Endothelial cell of umbilical vein (primary cell): ENCODE measurements around the gene ACVRL1. TPM values are rescaled to one million over a fixed set of nuclear protein-coding genes. Genes with fewer than 3 reads are reported as not detected.

ENCODE experiments used
- Bru-seq: library from RNA; stranded (reverse); fragments of 400-500 nt; gene quantifications from one replicate; lab custom pipeline; 2021; lab: Mats Ljungman, UMichigan
- BruChase-seq, 2 experiments: library from RNA; stranded (reverse); fragments of 400-500 nt; gene quantifications; one replicate each; lab custom pipeline; 2021; lab: Mats Ljungman, UMichigan
- BruUV-seq: library from RNA; stranded (reverse); fragments of 400-500 nt; replicated peaks from 2 replicates; lab custom pipeline; 2021; lab: Mats Ljungman, UMichigan
- CTCF ChIA-PET: fragments of 300-600, 350-600 bp; sonication (Branson Sonifier 250); formaldehyde crosslinking; loops from one replicate; lab custom pipeline; 2021; ENCODE audit warnings: antibody characterized with exemption, inconsistent platforms; lab: Charles Lee
- POLR2A ChIA-PET: fragments of 300-600, 350-600 bp; sonication (Branson Sonifier 250); formaldehyde crosslinking; loops from one replicate; lab custom pipeline; 2021; ENCODE audit warnings: antibody characterized with exemption, inconsistent platforms; lab: Charles Lee
- DNase-seq: peaks from one replicate; pipeline ENCODE4 v3.0.0-alpha.2; 2011; ENCODE audit warnings: low read depth, low spot score
- FAIRE-seq: peaks from 2 replicates; lab custom pipeline; 2011; peaks lifted over from hg19 to GRCh38; lab: Jason Lieb, UNC
- H2AFZ ChIP-seq: 2 replicates; pipeline ENCODE4 v1.6.0; 2012; ENCODE audit warnings: low read depth, low read length, control low read depth, inconsistent platforms
- H3K27ac ChIP-seq: 2 replicates; pipeline ENCODE4 v1.5.1; 2011; ENCODE audit warnings: low read depth, mild to moderate bottlenecking, control low read depth, low read length, moderate library complexity; ENCODE audit not compliant: insufficient read depth
- H3K27me3 ChIP-seq, 2 experiments: 2 replicates each; pipeline versions ENCODE4 v1.6.0 to v1.6.1; 2011; ENCODE audit warnings: low read length in 2 of 2, mixed read lengths in 1 of 2; ENCODE audit not compliant: control insufficient read depth in 2 of 2, insufficient read depth in 2 of 2
- H3K36me3 ChIP-seq, 2 experiments: 2 replicates in 1 of 2; 3 replicates in 1 of 2; pipeline ENCODE4 v1.5.1; 2011; ENCODE audit warnings: low read length in 2 of 2, mild to moderate bottlenecking in 1 of 2, moderate library complexity in 1 of 2; ENCODE audit not compliant: control insufficient read depth in 2 of 2, insufficient read depth in 2 of 2; ENCODE audit errors: extremely low read depth in 1 of 2
- H3K4me1 ChIP-seq: 3 replicates; pipeline ENCODE4 v1.5.1; 2011; ENCODE audit warnings: mild to moderate bottlenecking, low read length; ENCODE audit not compliant: control insufficient read depth, insufficient read depth; ENCODE audit errors: extremely low read depth
- H3K4me2 ChIP-seq: 2 replicates; pipeline ENCODE4 v1.6.1; 2011; ENCODE audit warnings: low read length, control low read depth, mixed read lengths; ENCODE audit not compliant: insufficient read depth
- H3K4me3 ChIP-seq, 3 experiments: fragments of 200-600 bp in 1 of 3; sonication (generic), shearing (Covaris generic) in 1 of 3; replicated peaks in 1 of 3; 2 replicates each; pipeline ENCODE4 v1.5.1; 2011 to 2016; ENCODE audit warnings: control low read depth in 3 of 3, low read length in 3 of 3, mild to moderate bottlenecking in 2 of 3, inconsistent platforms in 1 of 3, low read depth in 1 of 3, moderate library complexity in 1 of 3; ENCODE audit not compliant: insufficient read depth in 1 of 3
- H3K79me2 ChIP-seq: 2 replicates; pipeline ENCODE4 v1.6.0; 2012; ENCODE audit warnings: low read length, inconsistent platforms; ENCODE audit not compliant: control insufficient read depth, insufficient read depth
- H3K9ac ChIP-seq: replicated peaks from 2 replicates; pipeline ENCODE3; 2011; ENCODE audit warnings: low read length, control low read depth; ENCODE audit not compliant: insufficient read depth; ENCODE audit errors: extremely low read depth
- H3K9me1 ChIP-seq: replicated peaks from 3 replicates; pipeline ENCODE4 v1.6.0; 2011; ENCODE audit warnings: mild to moderate bottlenecking, low read length; ENCODE audit not compliant: control insufficient read depth, insufficient read depth; ENCODE audit errors: extremely low read depth
- H3K9me3 ChIP-seq: replicated peaks from 2 replicates; pipeline ENCODE4 v1.5.1; 2012; ENCODE audit warnings: low read length, inconsistent platforms; ENCODE audit not compliant: control insufficient read depth, insufficient read depth
- H4K20me1 ChIP-seq: replicated peaks from 2 replicates; pipeline ENCODE3; 2011; ENCODE audit warnings: mild to moderate bottlenecking, low read length; ENCODE audit not compliant: control insufficient read depth, insufficient read depth; ENCODE audit errors: extremely low read depth
- GATA2 ChIP-seq: IDR thresholded peaks from 2 replicates; pipeline ENCODE4 v1.7.0; 2011; ENCODE audit warnings: low read depth, mild to moderate bottlenecking, moderate library complexity, mixed read lengths, low read length; ENCODE audit not compliant: insufficient read length, insufficient read depth
- MYC ChIP-seq: IDR thresholded peaks from one replicate; pipeline ENCODE4 v1.6.1; 2011; ENCODE audit warnings: mild to moderate bottlenecking, low read depth, low read length
- POLR2A ChIP-seq: IDR thresholded peaks from 2 replicates; pipeline ENCODE4 v1.6.1; 2012; ENCODE audit warnings: low read depth, mild to moderate bottlenecking, control low read depth, low read length
- POLR2AphosphoS5 ChIP-seq: IDR thresholded peaks from 2 replicates; pipeline ENCODE4 v1.6.1; 2012; ENCODE audit warnings: low read depth, mild to moderate bottlenecking, control low read depth, low read length, moderate library complexity; ENCODE audit not compliant: insufficient read depth
- dilution Hi-C: fragments of 300-500 bp; cut with MboI; formaldehyde crosslinking; loops from one replicate; pipeline ENCODE4 v1.15.0; 2019; ENCODE audit warnings: low sequenced_read_pairs; ENCODE audit not compliant: extremely low pct_ligation_motif_present
- intact Hi-C: fragments of 100-400 bp; cut with micrococcal nuclease; formaldehyde crosslinking; loops from one replicate; pipeline ENCODE4 v1.10.0; 2022
- long read RNA-seq: library from polyadenylated mRNA; stranded (forward); transcript quantifications from one replicate; pipeline ENCODE4 v2.0.0, GENCODE V29; 2021
- polyA minus RNA-seq, 3 experiments: library from RNA; depleted of rRNA, polyadenylated mRNA; stranded (reverse); fragments of >200 nt; gene quantifications; 1 replicate in 1 of 3; 2 replicates in 2 of 3; pipeline ENCODE4 v1.2.3, GENCODE V29; 2011
- polyA plus RNA-seq, 4 experiments: library from polyadenylated mRNA; depleted of rRNA in 3 of 4; stranded (reverse) in 3 of 4; unstranded in 1 of 4; fragments of >200 nt; gene quantifications; 2 replicates each; pipeline versions ENCODE4 v1.2.1 to v1.2.3, GENCODE V29; 2011 to 2012; ENCODE audit warnings: missing spikeins in 1 of 4
- total RNA-seq: library from RNA; stranded (reverse); gene quantifications from 2 replicates; pipeline ENCODE4 v1.2.3, GENCODE V29; 2021

The ACVRL1 gene
- 404 and 427 TPM in 2 replicates for total RNA-seq
- polyA plus RNA-seq, result 355 and 403 TPM in 2 replicates
- 270 and 301 TPM in 2 replicates for polyA plus RNA-seq (2011; cell fraction: cytosol; rRNA removed)
- 559 and 644 TPM in 2 replicates for polyA plus RNA-seq (2011; cell fraction: nucleus; rRNA removed)
- 203 and 337 TPM in 2 replicates for polyA plus RNA-seq (2012)
- polyA minus RNA-seq, result 398 and 445 TPM in 2 replicates
- not detected for polyA minus RNA-seq (2011; cell fraction: cytosol; rRNA and poly(A)+ RNA removed)
- polyA minus RNA-seq (2011; cell fraction: nucleus; rRNA and poly(A)+ RNA removed), result 169 and 190 TPM in 2 replicates
- Bru-seq, nascent RNA, result percentile 89 among the genes with signal in this experiment
- BruChase-seq, experiment 1, labeled RNA remaining after a 6-hour chase, result percentile 93 among the genes with signal in this experiment
- percentile 91 among the genes with signal in this experiment for BruChase-seq, experiment 2, labeled RNA remaining after a 2-hour chase
- long read RNA-seq, full-length matches to known transcripts, result 26 of 167 reads
- long read RNA-seq, partial matches to known transcripts, result 16 of 167 reads
- long read RNA-seq, other reads (novel, unspliced or antisense), result 125 of 167 reads

DNA sequence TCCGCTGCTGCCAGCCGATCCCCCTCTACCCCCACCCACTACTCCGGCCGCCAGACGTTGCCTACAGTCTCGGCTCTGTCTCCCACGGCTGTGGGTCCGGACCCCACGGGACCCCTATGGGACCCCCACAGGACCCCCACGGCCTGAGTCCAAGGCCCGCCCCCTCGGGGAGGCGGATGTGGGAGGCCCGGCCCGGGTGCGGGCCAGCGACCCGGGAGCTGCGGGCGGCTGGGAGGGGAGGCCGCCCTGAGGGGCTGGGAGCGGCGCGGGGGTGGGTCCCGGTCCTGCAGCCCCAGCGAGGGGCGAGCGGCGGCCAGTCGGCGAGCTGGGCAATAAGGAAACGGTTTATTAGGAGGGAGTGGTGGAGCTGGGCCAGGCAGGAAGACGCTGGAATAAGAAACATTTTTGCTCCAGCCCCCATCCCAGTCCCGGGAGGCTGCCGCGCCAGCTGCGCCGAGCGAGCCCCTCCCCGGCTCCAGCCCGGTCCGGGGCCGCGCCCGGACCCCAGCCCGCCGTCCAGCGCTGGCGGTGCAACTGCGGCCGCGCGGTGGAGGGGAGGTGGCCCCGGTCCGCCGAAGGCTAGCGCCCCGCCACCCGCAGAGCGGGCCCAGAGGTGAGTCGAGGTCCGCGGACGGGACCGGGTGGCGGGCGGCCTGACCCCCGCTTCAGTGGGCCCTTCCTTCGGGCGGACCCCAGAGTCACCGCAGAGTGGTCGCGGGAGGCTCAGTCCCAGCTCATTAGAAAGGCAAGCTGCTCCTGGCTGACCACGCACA lies at the start of gene ACVRL1:
Gene ACVRL1, plus strand, starts transcription at position 422 of the 773 bp plus-strand sequence. CDS start 4,971 bp downstream, outside the sequence.
- DNase-seq, result peak; percentile 59
- no peak for FAIRE-seq
- H2AFZ ChIP-seq, result no peak within 1 kb of the TSS
- H3K36me3 ChIP-seq, result no peaks in the 10 kb centered on the region
- intact Hi-C loops, result no loop called here
- peaks cover 73% of the 10 kb centered on the region for H3K4me1 ChIP-seq
- H3K9me1 ChIP-seq, result no peaks in the 10 kb centered on the region
- H4K20me1 ChIP-seq, result no peaks in the 10 kb centered on the region
- H3K4me3 ChIP-seq, result peak within 1 kb of the TSS; percentile 85 to 92 (median 86)
- peak within 1 kb of the TSS; percentile 99 for H3K27ac ChIP-seq
- no peaks in the 10 kb centered on the region for H3K9me3 ChIP-seq
- H3K27me3 ChIP-seq, result no peaks in the 10 kb centered on the region
- ChIA-PET POLR2A (interaction anchor here (0.5 to 3.6 kb wide), 6 partner anchors 10 to 554 kb away, joined by 3 to 18 read pairs (median 5); no protein-coding TSS in a partner anchor), CTCF (interaction anchor here (0.8 to 11.4 kb wide), 10 partner anchors 11 to 115 kb away, joined by 3 to 286 read pairs (median 5); partner anchors contain the start of gene ANKRD33)
- no TSS peak for BruUV-seq
- dilution Hi-C loops, result no loop called here
- peak within 1 kb of the TSS; percentile 95 for H3K9ac ChIP-seq
- H3K79me2 ChIP-seq, result peaks cover 51% of the 10 kb centered on the region
- TF ChIP-seq MYC (no peak), POLR2AphosphoS5 (peak; percentile 78), POLR2A (peak; percentile 80), GATA2 (no peak)
- H3K4me2 ChIP-seq, result peak within 1 kb of the TSS; percentile 96
